ENCODE data around the gene CERS1.
"Not testable (repeated sequence)": the region's sequence is repeated elsewhere in the genome, so short reads cannot be mapped to it uniquely, and the experiment has no call there.

CERS1 gene

DNA sequence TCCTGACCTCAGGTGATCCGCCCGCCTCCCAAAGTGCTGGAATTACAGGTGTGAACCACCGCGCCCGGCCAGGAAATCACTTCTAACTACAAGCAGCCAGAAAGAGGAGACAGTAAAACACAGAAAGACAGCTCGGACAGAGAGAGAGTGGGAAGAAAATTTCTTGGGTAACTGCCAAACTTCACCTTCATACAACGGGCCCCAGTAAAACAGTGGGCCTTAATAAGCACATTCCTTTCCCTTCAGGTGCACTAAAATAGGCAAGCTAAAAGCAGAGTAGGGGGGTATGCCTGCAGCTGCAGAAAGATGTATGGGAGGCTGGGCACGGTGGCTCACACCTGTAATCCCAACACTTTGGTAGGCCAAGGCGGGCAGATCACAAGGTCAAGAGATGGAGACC lies 21.6 kb upstream of the CERS1 start:
- not testable (repeated sequence) for DNase-seq

DNA sequence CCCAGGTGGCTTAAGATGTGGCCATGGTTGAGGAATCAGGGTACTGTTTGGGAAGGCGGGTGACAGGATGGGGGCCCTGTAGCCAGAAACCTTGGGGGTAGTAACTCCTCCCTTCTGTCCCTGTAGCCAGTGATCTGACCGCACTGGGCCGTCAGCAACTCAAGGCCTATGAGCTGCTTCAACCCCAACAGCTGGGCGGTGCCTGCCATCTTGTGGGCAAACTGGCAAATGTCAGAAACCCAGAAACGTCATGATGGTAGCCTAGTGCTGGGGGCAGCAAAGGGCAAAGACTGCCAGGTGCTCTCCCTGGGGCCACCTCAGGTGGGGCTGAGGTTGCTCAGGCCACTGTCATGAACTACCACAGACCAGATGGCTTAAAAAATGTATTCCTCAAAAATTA lies 19.7 kb upstream of the CERS1 start:
- no peak for DNase-seq

DNA sequence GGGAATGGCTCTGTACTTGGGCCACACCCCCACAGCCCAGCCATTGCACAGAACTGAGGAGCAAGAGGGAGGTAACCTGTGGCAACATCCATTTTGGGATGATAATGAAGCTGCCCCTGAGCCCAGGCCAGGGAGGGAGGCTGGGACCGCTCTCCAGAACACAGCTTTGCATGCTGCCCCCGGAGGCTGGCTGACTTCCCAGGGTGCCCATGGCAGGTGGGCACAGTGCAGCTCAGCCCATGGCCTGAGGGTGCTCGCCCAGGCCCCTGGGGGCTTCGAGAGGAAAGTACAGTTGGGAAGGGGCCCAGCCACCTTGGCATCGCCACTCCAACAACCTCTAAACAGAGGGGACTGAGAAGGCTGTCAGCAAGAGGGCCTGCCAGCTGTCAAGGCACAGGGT lies 17.5 kb upstream of the CERS1 start:
- DNase-seq, result no peak

DNA sequence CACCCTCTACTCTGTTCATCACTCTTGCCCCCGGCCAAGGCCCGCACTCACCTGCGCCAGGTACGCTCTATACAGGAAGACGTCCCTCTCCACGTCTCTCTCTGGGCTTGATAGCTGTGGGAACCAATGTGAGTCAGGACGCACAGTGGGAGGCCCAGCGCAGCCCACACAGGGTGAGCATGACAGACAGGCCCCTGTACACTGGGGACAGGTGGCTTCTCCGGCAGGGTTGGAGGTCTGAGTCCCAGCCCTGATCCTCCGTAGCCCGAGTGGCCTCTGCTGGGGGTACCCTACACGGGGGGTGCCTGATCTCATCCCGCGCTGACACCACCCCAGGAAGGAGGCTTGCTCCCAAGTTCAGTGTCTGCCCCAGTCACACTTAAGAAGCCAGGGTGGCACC lies 17.0 kb upstream of the CERS1 start:
- DNase-seq, result no peak

DNA sequence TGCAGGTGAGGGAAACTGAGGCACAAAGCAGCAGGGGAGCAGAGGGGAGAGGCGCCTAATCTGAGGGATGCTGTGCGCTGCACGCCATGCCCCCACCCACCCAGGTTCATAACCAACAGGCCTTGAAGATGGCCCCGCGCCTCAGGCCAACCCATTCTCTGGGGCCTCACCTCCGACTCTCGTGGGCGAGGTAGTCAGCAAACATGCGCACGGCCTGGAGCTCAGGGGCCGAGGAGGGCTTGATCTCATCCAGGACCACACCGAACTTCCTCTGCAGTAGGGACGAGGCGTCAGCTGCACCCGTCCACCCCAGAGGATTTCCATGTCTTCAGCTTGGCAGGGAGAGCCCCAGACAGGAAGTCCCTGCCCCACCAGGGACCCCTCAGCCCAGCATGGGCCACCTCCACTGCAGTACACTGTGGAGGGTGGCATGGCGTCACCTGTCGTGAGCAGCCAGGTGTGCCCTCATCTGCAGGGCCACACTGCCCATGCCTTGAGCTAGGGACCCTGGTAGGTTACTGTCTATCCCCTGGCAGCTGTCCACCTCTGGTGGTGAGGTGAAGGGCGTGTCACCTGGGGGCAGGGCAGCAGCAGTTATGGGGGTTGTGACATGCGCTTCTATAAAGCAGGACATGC lies 15.0 kb upstream of the CERS1 start:
- no peak for DNase-seq

DNA sequence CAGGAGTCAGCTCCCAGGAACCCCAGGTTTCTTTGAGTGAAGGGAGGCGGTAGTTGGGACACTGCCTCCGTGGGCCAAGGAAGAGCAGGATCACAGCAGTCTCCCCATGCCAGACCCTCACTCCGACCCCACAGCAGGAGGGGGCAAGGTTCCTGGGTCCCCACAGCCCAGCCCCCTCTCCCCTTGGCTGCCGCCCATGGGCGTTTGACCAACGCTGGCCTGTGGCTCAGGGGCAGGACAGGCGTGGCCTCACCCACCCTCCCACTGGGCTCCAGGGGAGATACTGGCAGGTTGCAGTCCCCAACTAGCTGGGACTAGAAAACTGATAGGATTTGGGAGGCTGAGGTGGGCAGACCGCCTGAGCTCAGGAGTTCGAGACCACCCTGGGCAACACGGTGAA lies 14.1 kb upstream of the CERS1 start:
- no peak for DNase-seq

DNA sequence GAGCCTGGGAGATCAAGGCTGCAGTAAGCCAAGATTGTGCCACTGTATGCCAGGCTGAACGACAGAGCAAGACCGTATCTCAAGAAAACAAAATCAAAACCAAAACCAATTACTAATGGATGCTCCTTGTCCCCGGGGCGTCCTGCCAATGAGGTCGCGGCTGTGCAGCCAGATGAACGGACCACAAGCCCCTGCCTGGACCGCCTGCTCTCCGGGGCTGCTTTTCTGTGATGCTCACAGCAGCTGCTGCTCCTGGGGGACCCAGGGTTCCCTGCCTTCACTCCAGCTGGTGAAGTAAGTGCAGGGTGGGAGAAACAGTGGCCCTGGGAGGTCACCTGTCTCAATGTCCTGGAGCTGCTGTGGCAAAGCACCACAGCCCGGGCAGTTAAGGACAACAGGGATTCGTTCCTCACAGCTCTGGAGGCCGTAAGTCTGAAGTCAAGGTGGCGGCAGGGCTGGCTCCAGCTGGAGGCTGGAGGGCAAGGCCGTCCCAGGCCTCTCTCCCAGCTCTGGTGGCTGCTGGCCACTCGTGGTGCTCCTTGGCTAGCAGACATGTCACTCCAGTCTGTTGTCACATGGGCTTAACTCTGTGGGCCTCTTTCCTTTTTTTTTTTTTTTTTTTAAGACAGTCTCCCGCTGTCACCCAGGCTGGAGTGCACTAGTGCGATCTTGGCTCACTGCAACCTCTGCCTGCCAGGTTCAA lies 13.1 kb upstream of the CERS1 start:
- no peak for DNase-seq

DNA sequence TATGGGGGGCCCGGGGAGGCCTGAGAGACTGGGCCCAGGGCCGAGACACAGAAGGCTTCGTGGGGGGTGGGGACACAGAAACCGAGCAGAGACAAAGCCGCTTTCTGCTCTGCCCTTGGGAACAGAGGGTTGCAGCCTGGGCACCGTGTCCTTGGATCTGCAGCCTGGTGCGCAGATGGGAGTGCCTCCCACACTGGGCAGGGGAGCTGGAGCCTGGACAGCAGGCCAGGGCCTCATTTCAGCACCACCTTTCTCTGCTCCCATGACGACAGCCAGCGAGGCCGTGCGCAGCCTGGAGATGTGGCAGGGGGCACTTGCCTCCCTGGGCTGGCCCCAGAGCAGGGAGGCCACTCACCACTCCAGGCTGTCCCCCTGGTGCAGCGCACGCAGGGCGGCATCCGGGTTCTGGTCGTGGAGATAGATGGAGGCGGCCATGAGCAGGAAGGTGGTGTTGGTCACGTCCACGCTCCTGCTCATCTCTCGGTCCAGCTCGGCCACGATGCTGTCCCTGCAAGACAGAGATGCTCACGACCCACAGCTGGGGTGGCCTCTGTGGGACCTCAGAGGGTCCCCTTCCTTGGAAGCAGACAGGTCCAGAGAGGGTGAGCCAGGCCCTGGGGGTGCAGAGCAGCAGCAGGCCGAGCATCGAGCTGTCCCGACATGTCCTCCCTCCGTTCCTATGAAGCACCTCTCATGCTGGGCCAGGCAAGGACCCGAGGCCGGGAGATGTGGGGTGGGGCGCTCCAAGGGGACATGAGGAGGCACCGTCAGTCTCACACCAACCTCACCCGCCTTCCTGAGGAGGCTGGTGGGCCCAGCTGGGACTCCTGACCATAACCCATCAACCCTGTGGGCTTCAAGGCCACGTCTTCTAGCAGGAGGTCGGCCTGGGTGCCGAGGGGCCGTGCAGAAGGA lies 10.9 kb upstream of the CERS1 start:
- DNase-seq, result no peak

DNA sequence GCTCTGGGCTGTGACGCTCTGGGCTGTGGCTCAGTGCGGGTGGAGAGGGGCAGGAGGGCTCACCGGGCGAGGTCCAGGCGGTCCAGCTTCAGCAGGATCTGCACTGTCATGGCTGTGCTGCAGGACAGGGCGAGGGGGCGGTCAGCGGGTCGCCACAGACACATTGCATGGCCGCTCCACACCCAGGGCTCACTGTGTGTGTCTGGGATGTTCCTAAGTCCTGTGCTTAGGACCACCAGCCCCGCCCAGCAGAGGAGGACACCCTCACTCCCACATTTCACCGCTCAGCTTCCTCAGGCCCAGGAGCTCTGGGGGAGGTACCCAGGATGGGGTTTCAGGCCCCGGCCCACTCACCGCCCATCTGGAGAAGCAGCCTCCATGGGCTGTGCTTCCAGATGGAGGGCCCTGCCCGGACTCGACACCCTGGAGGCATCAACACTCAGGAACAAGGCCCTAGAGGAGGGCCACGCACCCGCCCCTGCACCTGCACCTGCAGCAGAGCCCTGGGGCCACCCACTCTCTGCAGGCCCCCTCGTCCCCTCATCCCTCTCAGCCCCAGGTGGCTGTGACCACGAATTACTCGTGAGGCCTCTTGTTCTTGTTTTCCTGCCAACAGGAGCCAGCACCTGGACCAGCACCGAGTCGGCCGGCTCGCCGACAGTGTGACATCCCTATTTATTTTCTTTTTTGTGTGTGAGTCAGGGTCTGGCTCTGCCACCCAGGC lies 9.7 kb upstream of the CERS1 start:
- DNase-seq, result no peak

DNA sequence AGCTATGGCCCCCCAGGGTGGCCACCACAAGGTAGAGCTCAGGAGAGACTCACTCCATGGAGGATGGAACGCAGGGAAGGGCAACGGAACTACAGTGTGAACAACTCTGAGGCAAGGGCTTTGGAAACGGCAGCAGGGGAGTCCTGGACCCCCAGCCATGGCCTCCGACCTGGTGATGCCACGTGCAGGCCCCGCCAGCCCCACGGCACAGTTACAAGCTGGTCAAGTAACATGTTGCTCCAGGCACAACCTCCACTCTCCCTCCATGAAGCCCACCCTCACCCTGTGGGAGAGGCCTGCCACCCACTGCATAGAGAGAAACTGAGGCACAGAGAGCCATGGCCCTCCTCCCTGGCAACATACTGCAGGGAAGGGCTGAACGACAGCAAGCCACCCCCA lies 9.1 kb upstream of the CERS1 start:
- no peak for DNase-seq

DNA sequence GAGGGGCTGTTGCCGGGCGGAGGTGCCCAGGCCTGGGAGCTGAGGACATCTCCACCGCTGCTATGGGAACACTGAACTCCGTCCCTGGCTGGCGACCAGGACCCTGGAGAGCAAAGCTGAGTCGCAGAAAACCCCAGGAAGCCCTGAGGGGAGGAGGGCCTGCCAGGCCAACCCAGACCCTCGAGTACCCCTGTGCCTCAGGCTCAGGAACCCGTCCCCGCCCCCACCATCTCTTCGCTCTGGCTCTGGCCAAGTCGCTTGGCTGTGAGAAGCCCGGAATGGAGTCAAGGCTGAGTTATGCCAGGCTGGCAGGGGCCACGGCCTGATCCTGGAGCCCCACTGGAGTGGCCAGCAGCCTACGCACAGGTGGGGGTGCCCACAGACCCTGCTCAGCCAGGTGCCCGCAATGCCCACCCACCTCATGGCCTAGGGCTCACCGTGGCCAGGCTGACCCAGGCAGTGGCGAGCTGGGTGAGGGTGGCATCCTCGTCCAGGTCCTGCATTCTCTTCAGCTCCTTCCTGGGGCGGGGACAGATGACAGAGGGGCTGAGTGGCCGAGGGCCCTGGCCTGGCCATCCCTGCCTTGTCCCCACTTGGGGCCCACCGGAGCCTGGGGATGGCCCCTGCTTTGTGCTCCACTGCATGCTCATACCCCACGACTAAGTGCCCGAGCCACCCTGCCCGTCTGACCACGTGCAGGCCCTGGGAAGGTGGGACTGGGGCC lies 8.5 kb upstream of the CERS1 start:
- no peak for DNase-seq

DNA sequence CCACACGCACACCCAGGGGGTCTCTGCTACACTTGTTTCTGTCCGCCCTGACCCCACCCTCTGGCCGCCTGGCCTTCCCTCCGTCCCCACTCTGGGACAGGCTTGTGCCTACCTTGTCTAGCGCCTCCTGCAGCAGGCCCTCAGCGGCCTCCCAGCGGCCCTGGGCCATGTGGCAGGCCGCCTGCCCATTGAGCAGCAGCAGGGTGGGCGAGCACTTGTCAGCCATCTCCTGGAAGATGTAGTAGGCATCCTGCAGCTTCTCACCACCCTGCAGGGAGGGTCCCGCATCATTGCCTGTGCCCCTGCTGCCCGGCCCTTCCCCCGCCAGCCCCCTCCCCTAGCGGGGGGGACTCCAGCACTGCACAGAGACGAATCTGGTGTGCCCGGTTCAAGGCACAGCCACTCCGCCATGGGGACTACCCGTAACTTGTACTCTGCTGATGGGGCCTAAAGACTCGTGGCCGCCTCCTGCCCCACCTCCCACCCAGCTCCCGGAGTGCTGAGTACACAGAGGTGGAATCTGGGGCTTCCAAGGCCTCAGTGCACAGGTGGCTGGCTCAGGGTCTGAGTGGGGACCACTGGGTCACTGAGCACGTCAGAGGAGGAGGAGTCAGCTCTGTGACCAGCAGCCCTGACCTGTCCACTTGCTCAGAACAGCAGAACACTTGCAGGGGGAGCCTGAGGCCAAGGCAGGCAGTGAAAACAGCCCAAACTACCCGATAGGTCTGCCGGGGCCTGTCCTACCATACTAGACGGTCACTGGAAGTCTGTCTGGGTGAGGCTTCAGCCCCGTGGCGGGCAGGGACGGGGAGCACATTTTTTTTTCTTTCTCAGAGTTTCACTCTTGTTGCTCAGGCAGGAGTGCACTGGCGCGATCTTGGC lies 7.4 kb upstream of the CERS1 start:
- no peak for DNase-seq

DNA sequence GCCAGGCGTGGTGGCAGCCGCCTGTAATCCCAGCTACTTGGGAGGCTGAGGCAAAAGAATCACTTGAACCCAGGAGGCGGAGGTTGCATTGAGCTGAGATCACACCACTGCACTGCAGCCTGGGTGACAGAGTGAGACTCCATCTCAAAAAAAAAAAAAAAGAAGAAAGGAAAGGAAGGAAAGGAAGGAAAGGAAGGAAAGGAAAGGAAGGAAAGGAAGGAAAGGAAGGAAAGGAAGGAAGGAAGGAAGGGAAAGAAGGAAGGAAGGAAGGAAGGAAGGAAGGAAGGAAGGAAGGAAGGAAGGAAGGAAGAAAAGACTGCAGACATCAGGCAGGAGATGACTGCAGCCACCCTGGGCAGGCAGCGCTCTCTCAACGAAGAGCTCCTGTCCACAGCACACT lies 6.6 kb upstream of the CERS1 start:
- not testable (repeated sequence) for DNase-seq

DNA sequence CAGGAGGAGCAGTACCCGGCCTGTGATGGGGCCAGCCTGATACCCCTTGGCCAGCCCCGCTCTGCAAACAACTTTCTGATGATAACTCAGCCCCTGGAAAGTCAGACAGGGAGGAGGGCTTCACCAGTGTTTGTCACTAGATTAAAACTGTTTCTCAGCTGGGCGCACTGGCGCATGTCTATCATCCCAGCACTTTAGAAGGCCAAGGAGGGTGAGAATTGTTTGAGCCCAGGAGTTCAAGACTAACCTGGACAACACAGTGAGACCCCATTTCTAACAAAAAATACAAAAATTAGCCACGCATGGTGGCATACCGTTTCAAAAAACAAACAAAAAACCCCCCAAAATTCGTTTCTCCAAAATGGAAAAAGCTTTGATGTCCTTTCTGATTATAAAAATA lies 5.5 kb upstream of the CERS1 start:
- no peak for DNase-seq

DNA sequence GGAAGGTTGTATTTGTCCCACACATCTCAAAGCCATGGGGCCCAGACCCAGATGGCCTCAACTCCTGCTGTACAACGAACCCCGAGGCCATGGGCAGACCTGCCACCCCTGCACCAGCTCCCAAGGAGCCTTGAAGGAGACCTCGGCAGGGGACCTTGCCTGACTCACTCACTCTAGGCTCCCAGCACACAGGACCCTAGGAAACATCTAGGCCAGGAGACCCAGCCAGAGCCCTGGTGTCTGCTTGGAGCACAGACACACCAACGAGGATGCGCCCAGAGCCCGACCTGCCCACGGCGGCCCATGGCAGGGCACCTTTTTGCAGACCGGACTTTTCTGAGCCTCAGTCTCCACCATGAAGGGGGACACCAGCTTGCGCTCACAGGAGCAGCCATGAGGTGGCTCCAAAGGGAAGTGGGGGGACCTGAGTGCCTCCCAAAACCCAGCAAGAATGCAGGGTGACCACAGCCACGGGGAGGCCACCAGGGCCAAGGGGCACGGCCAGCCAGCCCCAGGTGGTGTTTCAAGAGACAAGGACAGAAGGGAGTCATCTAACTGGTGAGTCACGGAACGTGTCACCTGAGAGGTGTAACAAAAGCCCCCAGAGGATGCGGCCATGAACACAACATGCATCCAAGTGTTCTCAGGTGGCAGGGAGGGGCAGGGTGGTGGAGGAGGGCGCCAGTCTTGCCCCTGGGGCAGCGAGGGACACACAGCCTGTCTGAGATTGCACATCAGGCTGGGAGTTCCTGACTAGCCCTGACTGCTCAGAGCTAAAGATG lies 4.9 kb upstream of the CERS1 start:
- DNase-seq, result no peak

DNA sequence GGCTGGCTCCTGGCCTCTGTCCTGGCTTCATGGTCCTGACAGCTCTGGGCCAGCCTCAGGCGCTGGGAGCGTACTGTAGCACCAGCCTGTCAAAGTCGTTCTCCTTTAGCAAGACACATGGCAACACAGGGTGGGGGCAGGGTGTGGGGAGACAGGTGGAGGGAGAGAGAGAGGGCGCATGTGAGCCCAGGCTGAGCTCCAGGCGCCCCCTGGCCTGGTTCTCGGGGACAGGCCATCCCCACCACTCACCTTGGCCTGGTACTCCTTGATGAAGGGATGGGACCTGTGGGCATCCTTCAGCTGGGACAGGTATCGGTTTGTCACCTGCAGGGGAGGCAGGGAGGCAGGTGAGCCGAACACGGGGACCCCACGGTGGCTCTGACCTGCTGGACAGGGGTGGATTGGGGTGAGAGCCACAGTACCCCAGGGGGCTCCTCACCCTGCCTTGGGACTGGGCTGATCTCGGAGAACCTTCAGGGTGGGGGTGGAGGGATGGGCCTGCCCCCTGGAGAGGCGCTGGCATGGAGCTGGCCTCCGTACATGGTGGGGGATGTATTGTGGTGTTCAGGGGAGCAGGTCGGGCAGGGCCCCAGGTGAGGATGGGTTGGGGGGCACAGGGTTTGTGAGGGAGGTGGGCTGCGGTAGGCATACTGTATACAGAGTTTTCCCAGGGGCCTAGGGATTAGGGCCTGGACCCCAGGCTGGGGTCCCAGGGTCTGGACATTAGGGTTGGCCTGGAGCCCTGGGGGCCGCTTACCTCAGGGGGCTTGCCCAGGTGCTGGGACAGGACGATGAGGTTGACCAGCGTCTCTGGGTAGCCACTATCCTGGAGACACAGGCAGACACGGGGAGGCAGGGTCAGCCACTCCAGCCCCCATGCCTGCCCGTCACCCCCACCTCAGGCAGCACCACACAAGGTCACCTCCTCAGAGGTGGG lies 3.9 kb upstream of the CERS1 start:
- DNase-seq, result no peak

DNA sequence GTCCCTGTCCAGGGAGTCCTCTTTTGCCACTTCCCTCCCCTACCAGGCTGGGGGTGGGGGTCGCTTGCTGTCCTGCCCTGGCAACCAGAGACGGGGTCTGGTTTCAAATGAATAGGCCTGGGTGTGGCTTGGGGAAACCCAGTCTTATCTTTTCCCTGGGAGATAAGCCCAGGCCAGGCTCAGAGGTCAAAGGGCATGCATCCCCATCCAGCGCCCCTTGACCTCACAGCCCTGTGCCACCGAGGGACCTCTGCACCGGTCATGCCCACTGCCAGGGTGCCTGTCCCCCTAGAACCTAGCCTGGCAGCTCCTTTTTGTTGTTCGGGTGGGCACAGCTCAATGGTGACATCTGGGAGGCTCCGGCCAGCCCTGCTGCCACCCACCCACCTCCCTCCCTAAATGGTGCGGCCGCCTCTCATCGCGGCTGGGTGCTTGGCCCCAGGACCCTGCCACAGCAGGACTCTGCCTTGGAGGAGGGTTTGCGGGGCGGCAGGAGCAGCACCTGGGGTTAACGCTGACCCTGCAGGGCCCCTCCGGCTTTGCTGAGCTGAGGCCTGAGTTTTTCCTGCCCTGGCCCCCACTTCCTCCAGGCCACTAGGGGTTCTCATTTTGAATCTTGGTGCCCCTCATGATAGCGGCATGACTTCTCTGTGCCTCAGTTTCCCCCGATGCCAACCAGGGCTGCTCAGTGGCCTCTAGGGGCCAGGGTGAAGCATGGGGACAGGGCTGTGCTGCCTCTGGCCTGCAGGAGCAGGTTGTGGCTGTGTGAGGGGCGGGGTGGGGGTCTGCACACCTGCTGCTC lies 2.9 kb upstream of the CERS1 start:
- no peak for DNase-seq

DNA sequence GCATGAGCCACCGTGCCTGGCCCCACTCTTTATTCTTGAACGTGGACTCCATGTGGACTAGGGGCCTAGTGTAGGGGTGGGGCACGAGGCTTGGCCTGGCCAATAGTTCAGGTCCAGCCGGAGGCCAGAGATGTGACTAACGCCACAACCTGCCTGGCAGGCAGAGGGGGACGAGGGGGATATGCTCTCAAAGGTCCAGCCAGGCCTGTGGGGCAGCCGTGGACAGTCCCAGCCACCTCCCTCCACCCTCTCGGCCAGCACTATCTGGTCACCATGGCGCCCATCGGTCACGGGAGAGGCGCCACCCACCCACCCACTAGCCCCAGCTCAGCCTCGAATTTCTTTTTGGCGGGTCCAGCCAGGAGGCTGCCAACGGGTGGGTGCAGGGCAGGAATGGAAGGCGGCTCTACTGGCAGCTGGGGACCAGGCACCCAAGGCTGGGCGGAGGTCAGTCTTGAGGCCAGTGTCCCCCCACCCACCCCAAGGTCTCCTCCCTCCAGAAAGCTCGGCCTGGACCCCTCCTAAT lies 2.2 kb upstream of the CERS1 start:
- DNase-seq, result no peak
